NB4 (cell line): ENCODE measurements around the gene RASAL2.

Source experiments
- DNase-seq: peaks from one replicate; pipeline ENCODE4 v3.0.0; 2010; ENCODE audit warnings: low read depth
- H3K4me3 ChIP-seq: one replicate; pipeline ENCODE4 v1.5.1; 2011; ENCODE audit warnings: mild to moderate bottlenecking, low read depth, low read length, moderate library complexity
- CTCF ChIP-seq: IDR thresholded peaks from one replicate; pipeline ENCODE4 v1.5.1; 2012; ENCODE audit warnings: low read depth, low read length
- MAX ChIP-seq: IDR thresholded peaks from 2 replicates; pipeline ENCODE4 v1.6.1; 2011; ENCODE audit warnings: low read depth, low read length
- MYC ChIP-seq: IDR thresholded peaks from 2 replicates; pipeline ENCODE4 v1.6.1; 2011; ENCODE audit warnings: low read depth, low read length
- POLR2A ChIP-seq: IDR thresholded peaks from 2 replicates; pipeline ENCODE4 v1.6.1; 2011; ENCODE audit warnings: mild to moderate bottlenecking; ENCODE audit not compliant: insufficient read length; ENCODE audit errors: extremely low read depth

The RASAL2 gene

GRCh38 chr1:178518894-178519293 is 425.0 kb downstream of the RASAL2 start:
- no peak for DNase-seq
- TF ChIP-seq MYC (no peak), CTCF (no peak), MAX (no peak), POLR2A (no peak)
- no peak overlapping the region for H3K4me3 ChIP-seq

- no peak for DNase-seq
- TF ChIP-seq MYC (no peak), POLR2A (no peak), CTCF (no peak), MAX (no peak)
Observed at GRCh38 chr1:178520803-178521202, 426.9 kb downstream of the RASAL2 start.

GRCh38 chr1:178521241-178521640 is 427.3 kb downstream of the RASAL2 start:
- TF ChIP-seq POLR2A = no peak
- TF ChIP-seq CTCF = no peak
- TF ChIP-seq MAX = no peak
- TF ChIP-seq MYC = no peak
- no peak for DNase-seq
- H3K4me3 ChIP-seq = no peak overlapping the region

More at GRCh38 chr1:178520803-178521202, 426.9 kb downstream of the RASAL2 start:
- no peak overlapping the region for H3K4me3 ChIP-seq

GRCh38 chr1:178527117-178527516 is 433.2 kb downstream of the RASAL2 start:
- TF ChIP-seq CTCF = no peak
- no peak for TF ChIP-seq MYC
- no peak for TF ChIP-seq POLR2A
- TF ChIP-seq MAX = no peak
- H3K4me3 ChIP-seq = no peak overlapping the region
- DNase-seq = no peak

GRCh38 chr1:178528228-178528952 is 434.5 kb downstream of the RASAL2 start:
- H3K4me3 ChIP-seq = no peak overlapping the region
- TF ChIP-seq CTCF (no peak), MAX (no peak), POLR2A (no peak), MYC (no peak)
- DNase-seq = no peak
